Measurements from ENCODE around the gene PRKAB1.

PRKAB1 gene

GRCh38 chr12:119661882-119662281, 6.1 kb upstream of the PRKAB1 start:
- no peak for DNase-seq (ENCODE audit: low read depth, low spot score)

GRCh38 chr12:119664642-119665041, 3.3 kb upstream of the PRKAB1 start:
- DNase-seq (ENCODE audit: low read depth, low spot score), result no peak

GRCh38 chr12:119665164-119665929, 2.6 kb upstream of the PRKAB1 start:
- no peak for DNase-seq (ENCODE audit: low read depth, low spot score)

GRCh38 chr12:119666226-119666795, 1.6 kb upstream of the PRKAB1 start:
- no peak for DNase-seq (ENCODE audit: low read depth, low spot score)

DNA sequence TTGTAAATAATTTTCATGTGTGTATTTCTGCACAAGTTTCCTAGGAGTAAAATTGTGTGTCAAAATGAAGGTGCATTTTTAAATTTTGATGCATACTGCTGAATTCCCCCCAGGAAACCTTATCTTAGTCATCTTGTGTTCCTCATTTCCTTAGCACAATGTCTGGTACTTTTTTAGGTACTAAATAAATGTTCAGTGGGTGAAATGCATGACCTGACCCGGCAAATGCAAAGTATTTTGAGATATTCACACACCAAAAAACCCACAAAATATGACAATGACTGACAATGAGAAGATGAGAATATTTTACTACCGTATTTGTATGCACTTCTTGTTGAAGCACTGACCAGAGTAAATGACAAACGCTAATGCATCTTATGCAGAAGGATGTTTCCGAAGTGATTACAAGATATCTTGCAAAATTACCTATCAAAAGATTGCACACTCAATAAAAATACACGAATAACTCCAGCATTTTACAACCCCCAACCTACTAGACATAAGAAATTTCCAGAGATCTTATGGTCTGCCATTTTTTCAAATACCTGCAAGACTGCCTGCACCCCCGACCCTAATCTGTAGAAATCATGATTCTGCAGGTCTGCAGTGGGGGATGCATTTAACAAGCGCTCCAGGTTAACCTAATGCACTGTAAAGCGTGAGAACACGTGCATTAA, 895 bp upstream of the PRKAB1 start:
- no peak for DNase-seq (ENCODE audit: low read depth, low spot score)

- DNase-seq (ENCODE audit: low read depth, low spot score), result no peak
These were observed 450 bp downstream of the PRKAB1 start for GRCh38 chr12:119668324-119668841.

- no peak for DNase-seq (ENCODE audit: low read depth, low spot score)
These were observed 2.0 kb downstream of the PRKAB1 start for GRCh38 chr12:119669744-119670472.

GRCh38 chr12:119671070-119671469, 3.1 kb downstream of the PRKAB1 start:
- DNase-seq (ENCODE audit: low read depth, low spot score), result no peak

DNA sequence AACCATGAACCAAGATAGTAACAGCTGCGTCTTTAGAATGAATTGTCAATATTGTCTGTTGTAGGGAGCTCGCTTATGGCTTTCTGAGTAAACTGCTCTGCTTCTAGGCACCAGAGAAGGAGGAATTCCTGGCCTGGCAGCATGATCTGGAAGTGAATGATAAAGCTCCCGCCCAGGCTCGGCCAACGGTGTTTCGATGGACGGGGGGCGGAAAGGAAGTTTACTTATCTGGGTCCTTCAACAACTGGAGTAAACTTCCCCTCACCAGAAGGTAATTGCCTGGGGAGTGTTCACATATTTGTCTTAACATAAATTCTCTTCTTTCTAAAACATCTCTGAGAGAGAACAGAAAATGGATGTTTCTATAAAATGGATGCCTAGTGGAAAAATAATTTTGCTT, 4.3 kb downstream of the PRKAB1 start:
- no peak for DNase-seq (ENCODE audit: low read depth, low spot score)

DNA sequence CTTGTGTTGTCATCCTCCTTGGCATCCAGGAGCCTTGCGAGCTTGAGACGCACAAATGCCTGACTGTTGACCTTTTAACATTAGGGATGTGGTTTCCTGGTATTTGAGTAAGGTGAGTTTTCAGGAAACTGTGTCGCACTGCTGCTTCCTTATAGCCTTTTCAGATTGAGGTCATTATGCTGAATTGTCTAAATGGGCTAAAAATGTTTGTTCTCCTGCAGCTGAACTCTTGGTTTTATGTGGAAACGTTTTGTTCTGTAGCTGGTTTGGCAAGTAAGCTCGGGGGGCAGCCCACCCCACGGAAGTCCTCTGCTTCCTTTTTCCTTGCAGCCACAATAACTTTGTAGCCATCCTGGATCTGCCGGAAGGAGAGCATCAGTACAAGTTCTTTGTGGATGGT, 5.7 kb downstream of the PRKAB1 start:
- no peak for DNase-seq (ENCODE audit: low read depth, low spot score)

- no peak for DNase-seq (ENCODE audit: low read depth, low spot score)
These were observed 6.6 kb downstream of the PRKAB1 start for GRCh38 chr12:119674560-119674959.

DNA sequence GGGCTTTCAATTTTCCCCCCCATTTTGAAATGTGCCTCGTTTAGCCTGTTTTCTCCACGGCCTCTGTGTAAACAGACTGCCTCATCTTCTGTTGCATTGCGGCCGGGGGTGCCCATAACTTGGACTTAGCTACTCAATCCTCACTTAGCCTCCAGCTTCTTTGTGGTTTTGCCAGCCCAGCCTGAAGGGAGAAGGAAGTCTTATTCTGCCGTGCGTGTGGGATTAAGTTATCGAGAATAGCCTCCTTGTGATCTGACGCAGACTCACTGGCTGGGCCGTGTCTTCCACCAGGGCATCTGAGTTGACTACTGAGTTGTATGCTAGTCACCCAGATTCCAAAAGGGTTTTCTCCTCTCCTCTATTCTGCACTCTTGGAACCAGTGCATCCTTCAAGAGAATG, 8.1 kb downstream of the PRKAB1 start:
- DNase-seq (ENCODE audit: low read depth, low spot score), result no peak

DNA sequence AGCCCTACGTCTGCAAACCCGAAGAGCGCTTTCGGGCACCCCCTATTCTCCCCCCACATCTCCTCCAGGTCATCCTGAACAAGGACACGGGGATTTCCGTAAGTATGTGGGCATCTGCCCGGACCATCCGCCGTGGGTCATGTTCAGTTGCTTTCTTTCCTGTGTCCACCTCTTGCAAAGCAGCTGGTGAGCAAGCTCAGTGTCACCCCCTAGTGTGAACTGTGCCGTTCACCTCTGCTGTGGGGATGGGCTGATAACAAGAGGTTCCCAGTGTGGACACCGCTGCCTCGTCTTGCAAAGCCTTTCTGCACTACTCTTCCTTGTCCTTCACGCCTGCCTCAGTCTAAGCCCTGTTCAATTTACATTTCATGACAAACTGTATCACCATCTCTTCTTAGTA, 8.6 kb downstream of the PRKAB1 start:
- DNase-seq (ENCODE audit: low read depth, low spot score), result no peak

GRCh38 chr12:119678459-119678858, 10.5 kb downstream of the PRKAB1 start:
- peak; percentile 24 for DNase-seq (ENCODE audit: low read depth, low spot score)

- DNase-seq (ENCODE audit: low read depth, low spot score), result peak; percentile 37
These were observed 11.1 kb downstream of the PRKAB1 start for GRCh38 chr12:119679081-119679480.

- DNase-seq (ENCODE audit: low read depth, low spot score), result no peak
These were observed 11.6 kb downstream of the PRKAB1 start for GRCh38 chr12:119679490-119679889.

DNA sequence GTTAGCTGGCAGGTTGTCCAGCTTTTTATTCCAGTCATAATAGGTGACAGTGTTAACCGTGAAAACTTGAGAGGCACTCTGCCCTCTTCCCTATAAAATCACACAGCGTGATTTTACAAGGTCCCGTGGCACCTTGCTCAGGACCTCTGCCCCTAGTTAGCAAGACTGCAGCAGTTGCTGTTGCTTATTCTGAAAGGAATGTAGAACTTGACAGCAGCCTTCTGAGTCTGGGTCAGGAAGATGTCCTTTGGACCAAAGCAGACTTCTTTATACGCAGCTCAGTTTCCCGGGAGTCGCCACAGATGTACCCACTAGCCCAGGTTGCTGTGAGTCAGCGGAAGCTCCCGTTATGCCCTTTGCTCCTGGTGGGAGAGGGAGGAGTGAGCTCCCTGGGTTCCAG, 13.2 kb downstream of the PRKAB1 start:
- no peak for DNase-seq (ENCODE audit: low read depth, low spot score)

GRCh38 chr12:119681728-119682638, 14.1 kb downstream of the PRKAB1 start:
- DNase-seq (ENCODE audit: low read depth, low spot score), result peak; percentile 22

GRCh38 chr12:119682639-119683252, 14.8 kb downstream of the PRKAB1 start:
- no peak for DNase-seq (ENCODE audit: low read depth, low spot score)

GRCh38 chr12:119683413-119683812, 15.5 kb downstream of the PRKAB1 start:
- DNase-seq (ENCODE audit: low read depth, low spot score), result no peak

DNA sequence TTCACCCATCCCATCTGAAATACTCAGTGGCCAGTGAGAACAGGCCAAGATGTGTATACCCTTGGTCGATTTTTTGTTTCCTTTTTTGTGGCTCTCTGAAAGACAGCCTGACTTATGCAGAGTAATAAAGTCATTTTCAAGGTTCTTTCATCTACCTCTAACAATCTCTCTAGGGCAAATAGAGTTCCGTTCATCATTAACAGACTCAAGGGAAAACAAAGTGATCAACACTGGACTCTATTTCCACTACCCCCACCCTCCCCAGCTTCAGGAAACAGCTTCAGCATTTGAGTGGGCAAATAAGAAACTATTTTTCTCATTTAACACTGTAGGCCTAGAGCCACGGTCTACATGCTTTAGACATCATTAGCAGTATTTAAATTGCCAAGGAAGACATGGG, 15.9 kb downstream of the PRKAB1 start:
- DNase-seq (ENCODE audit: low read depth, low spot score), result no peak
